ENCODE data around the gene SPOUT1.

The SPOUT1 gene

DNA sequence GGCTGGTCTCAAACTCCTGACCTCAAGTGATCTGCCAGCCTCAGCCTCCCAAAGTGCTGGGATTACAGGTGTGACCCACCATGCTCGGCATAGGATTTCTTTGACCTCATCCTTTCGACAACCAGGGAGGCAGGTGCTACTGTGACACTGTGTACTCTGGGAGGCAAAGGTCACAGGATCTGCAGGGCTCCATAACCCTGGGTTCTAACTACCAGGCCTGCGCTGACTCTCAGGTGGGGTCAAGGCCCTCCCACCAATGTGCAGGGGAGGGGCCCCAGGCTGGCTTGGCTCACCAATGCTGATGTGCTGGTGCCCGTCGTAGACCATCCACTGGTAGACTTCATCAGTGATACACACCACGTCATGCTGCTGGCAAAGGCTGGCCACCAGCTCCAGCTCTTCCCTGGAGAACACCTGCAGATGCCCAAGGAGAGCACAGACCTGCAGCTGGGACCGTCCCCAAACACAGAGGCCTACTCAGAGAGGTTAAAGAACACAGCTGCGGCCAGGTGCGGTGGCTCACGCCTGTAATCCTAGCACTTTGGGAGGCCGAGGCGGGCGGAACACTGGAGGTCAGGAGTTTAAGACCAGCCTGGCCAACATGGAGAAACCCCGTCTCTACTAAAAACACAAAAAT is 7.0 kb upstream of the SPOUT1 start:
- DNase-seq (ENCODE audit: low read depth) = no peak

DNA sequence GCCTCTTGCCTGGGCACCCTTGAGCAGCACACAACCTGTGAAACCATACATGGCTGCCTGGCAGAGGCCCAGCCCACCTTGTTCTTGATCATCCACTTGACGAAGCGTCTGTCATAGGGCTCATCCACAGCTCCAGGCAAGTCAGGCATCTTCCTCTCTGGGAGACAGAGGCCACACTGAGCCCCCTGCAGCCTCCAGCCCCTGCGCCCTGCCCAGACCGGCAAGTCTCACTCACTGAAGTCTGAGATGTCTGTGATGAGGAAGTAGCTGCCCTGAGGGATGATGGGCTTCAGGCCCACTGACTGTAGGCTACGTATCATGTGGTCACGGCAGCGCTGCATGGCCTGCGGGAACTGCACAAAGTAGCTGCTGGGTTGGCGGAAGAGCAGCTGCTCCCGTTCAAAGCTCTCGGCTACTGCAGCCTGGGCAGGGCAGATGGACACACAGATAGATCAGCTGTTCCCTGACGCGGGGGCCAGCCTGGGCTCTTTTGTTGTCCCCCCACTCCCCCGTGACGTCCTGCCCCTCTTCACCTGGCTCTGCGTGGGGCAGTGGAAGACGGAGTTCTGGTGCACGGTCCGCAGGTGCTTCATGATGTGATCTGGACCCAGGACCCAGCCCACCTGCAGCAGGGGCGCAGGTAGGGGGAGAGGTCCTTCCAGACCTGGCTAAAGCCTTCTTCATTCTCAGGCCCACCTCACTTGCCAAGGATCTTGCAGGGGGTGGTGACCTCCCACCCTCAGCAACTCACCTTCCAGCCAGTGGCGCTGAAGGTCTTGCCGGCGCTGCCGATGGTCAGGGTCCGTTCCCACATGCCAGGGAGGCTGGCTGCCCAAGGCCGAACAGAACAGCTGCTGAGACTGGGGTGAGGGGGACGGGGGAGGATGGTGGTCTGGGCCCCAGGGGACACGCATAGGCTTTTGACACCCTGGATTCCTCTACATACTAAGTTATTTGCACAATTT is 5.9 kb upstream of the SPOUT1 start:
- DNase-seq (ENCODE audit: low read depth) = no peak

GRCh38 chr9:128833696-128834095 is 4.1 kb upstream of the SPOUT1 start:
- no peak for DNase-seq (ENCODE audit: low read depth)

DNA sequence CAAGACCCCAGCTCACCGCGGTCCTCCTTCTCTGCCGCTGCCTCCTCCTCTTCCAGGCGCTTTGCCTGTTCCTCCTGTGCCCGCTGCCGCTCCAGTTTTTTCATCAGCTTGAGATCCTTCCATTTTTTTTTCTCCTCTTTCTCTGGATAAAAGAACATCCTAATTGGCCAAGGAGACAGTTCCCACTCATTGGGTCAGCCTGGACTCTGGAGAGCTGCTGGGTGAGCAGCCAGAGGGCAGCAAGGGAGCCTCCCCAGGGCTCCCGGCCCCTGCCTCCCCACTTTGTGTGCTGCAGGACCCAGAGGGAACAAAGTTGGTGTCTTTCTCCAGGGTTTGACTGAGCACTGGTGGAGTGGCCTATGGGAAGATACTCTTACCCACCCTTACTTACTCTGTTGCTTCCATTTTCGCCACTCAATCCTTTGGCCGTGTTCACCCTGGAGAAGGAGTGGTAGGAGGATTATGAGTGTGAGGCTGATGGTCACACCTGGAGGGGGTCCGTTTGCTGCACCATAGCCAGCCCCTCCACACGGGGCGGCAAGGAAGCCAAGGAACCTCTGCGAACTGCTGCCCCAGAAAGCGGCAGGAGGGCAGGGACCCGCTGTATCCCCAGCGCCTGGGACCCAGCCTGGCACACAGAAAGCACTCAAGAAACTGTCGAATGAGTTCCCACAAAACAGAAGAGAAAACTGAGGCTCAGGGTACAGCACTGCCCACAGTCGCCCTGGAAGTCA is 708 bp downstream of the SPOUT1 start:
- no peak for DNase-seq (ENCODE audit: low read depth)

DNA sequence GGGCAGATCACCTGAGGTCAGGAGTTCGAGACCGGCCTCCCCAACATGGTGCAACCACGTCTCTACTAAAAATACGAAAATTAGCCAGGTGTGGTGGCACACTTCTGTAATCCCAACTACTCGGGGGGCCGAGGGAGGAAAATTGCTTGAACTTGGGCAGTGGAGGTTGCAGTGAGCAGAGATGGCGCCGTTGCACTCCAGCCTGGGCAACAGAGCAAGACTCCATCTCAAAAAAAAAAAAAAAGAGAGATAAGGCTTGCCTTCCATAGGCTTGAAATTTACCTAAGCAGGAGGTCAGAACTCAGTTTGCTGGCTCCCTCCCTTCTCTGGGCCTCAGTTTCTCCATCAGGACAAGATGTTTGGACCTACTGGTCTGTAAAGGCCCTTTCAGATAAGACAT is 1.3 kb downstream of the SPOUT1 start:
- DNase-seq (ENCODE audit: low read depth) = no peak

- no peak for DNase-seq (ENCODE audit: low read depth)
Observed at GRCh38 chr9:128825923-128826700, 3.5 kb downstream of the SPOUT1 start.

DNA sequence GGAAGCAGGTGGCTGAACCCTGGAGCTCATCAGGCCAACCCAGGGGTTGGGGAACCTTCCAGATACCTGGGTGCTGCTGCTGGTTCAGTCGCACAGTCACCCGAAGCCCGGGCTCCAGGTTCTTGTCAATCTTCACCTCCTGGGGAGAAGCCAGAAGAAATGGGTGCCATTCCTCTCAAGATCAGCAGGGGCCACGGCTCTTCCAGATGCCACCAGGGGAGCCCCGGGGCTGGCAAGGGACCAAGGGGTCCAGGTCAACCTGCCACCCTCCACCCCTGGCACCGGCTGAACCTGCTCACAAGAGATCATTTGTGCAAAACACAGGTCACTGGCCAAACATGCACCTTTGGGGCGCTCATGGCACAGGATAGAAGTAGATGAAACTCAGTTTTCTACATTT is 4.7 kb downstream of the SPOUT1 start:
- no peak for DNase-seq (ENCODE audit: low read depth)

GRCh38 chr9:128823903-128824406 is 5.6 kb downstream of the SPOUT1 start:
- no peak for DNase-seq (ENCODE audit: low read depth)

DNA sequence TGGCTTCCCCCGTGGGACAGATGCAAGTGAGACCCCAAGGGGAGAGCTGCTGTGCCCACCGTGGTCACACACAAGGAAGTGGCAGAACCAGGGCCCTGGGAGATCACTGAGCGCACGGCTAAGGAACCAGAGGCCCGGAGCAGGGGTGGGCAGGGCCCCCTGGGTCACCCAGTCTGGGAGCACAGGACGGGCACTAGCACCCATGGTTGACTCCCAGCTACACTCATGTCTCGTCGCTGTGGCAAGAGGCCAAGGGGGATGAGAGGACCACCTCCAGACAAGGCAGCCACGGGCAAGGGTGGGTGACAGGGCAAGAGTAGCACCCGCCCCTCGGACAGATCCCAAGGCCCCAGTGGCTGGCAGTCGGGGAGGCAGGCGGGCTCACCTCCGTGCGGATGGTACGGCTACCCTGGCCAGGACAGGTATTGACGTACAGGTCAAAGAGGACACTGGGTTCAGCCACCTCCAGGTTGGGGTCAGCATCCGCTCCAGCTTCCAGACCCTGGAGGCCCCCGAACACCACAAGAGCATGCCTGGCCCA is 6.2 kb downstream of the SPOUT1 start:
- DNase-seq (ENCODE audit: low read depth) = no peak

GRCh38 chr9:128822407-128823042 is 7.1 kb downstream of the SPOUT1 start:
- no peak for DNase-seq (ENCODE audit: low read depth)

GRCh38 chr9:128821584-128822406 is 7.8 kb downstream of the SPOUT1 start:
- no peak for DNase-seq (ENCODE audit: low read depth)

DNA sequence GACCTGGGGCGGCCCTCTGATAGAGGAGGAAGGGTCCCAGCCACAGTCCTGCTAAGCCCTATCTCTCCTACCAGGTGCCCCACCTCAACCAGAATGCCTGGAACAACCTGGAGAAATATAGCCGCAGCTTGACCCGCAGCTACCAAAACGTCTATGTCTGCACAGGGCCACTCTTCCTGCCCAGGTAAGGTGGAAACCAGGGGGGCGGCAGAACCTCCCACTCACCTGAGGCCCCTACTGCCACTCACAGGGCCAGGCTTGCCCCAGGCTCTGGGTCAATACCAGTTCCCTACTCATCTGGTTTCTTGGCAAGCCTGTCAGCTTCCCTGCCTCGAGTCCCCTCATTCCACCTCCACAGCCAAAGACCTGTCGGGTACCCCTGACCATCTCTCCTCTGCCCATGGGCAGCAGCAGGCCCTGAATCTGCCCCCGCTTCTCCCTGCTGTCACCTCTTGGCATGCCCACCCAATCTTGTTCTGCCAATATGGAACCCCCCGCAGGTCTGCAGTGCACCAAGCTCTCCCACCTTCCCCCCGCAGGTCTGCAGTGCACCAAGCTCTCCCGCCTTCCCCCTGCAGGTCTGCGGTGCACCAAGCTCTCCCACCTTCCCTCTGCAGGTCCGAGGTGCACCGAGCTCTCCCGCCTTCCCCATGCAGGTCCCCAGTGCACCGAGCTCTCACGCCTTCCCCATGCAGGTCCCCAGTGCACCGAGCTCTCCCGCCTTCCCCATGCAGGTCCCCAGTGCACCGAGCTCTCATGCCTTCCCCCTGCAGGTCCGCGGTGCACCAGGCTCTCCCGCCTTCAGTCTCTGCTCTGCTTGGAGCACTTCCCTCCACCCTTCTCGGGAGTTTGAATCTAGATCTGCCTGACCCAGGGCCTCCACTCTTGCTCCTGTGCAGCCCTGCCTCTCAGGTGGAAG is 8.7 kb downstream of the SPOUT1 start:
- DNase-seq (ENCODE audit: low read depth) = no peak

GRCh38 chr9:128819716-128820664 is 9.6 kb downstream of the SPOUT1 start:
- no peak for DNase-seq (ENCODE audit: low read depth)

- DNase-seq (ENCODE audit: low read depth) = no peak
Observed at GRCh38 chr9:128818839-128819715, 10.5 kb downstream of the SPOUT1 start.

DNA sequence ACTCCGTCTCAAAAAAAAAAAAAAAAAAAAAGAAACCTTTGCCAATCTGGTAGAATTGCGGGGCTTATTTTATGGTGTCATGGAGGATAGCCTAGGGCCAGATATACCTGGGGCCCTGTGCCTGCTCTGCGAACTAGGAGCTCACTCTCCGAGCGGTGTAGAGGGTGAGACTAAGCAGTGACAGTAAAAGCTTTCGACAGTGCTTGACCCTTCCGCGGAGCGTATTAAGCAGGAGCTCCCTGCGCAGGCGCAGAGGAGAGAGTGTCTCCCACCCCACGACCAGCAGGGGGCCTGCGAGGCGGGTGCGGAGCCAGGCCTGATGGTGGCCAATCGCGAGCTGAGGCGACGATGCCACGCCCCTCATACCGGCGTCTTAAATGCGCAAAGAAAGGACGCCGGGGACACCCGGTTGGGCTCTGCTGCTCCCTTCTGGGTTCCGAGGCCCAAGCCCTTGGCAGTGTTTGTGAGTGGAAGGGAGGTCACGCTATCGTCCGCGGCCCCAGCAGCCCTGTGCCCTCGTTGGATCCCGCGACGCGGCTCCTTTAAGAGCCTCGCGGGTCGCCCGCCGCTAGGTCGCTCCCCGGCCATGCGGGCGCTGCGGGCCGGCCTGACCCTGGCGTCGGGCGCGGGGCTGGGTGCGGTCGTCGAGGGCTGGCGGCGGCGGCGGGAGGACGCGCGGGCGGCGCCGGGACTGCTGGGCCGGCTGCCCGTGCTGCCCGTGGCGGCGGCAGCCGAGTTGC is 11.3 kb downstream of the SPOUT1 start, which contains the start of gene ENDOG:
TSS of gene ENDOG (plus strand) at position 402 of the 740 bp plus-strand sequence. CDS start at position 587, 185 bp downstream.
- DNase-seq (ENCODE audit: low read depth) = peak; percentile 95

- DNase-seq (ENCODE audit: low read depth) = no peak
Observed at GRCh38 chr9:128810873-128811272, 18.7 kb downstream of the SPOUT1 start.

Measured in HS-27A (cell line).